HG03520 (cell line): ENCODE data around the gene HMBS.
A peak's percentile ranks its signal among the peaks of the same experiment; 100 is the strongest.
"Not testable (repeated sequence)": the region's sequence is repeated elsewhere in the genome, so short reads cannot be mapped to it uniquely, and the experiment has no call there.

Experiments
- ATAC-seq: cut with Tn5 transposase; IDR thresholded peaks from one replicate; pipeline ENCODE4 v1.9.1; 2021; ENCODE audit warnings: mild to moderate bottlenecking, moderate library complexity; ENCODE audit not compliant: unreplicated experiment

Gene HMBS

GRCh38 chr11:119100994-119101758 lies 16.5 kb downstream of the HMBS start:
- ATAC-seq: peak; percentile 6

GRCh38 chr11:119101759-119102423 lies 17.2 kb downstream of the HMBS start, which contains the start of gene DPAGT1:
Gene DPAGT1 (minus strand): TSS chr11:119101853. CDS start chr11:119101655, 198 bp downstream.
- peak; percentile 69 for ATAC-seq

- not testable (repeated sequence) for ATAC-seq
Measured at GRCh38 chr11:119103161-119103664, 18.5 kb downstream of the HMBS start.

GRCh38 chr11:119103793-119104192 lies 19.1 kb downstream of the HMBS start:
- ATAC-seq: no peak

GRCh38 chr11:119106564-119107537 lies 22.2 kb downstream of the HMBS start, which contains the start of gene C2CD2L:
Gene C2CD2L (plus strand): TSS chr11:119107344. CDS start chr11:119107742, 398 bp downstream.
- ATAC-seq: peak; percentile 57

- peak; percentile 10 for ATAC-seq
Measured at GRCh38 chr11:119107538-119108145, 23.0 kb downstream of the HMBS start.

- ATAC-seq: no peak
Measured at GRCh38 chr11:119108146-119108856, 23.6 kb downstream of the HMBS start.

GRCh38 chr11:119108857-119109221 lies 24.2 kb downstream of the HMBS start:
- no peak for ATAC-seq

GRCh38 chr11:119109843-119110242 lies 25.2 kb downstream of the HMBS start:
- no peak for ATAC-seq

- no peak for ATAC-seq
Measured at GRCh38 chr11:119110439-119110838, 25.8 kb downstream of the HMBS start.

- no peak for ATAC-seq
Measured at GRCh38 chr11:119111361-119111925, 26.8 kb downstream of the HMBS start.

GRCh38 chr11:119112314-119113020 lies 27.8 kb downstream of the HMBS start:
- no peak for ATAC-seq

GRCh38 chr11:119113716-119114115 lies 29.0 kb downstream of the HMBS start:
- no peak for ATAC-seq

- ATAC-seq: no peak
Measured at GRCh38 chr11:119114351-119114750, 29.7 kb downstream of the HMBS start.

- ATAC-seq: no peak
Measured at GRCh38 chr11:119115484-119116234, 31.0 kb downstream of the HMBS start.

GRCh38 chr11:119116235-119116594 lies 31.5 kb downstream of the HMBS start:
- ATAC-seq: no peak

GRCh38 chr11:119116601-119117000 lies 31.9 kb downstream of the HMBS start:
- ATAC-seq: no peak
